ENCODE measurements around the gene SYCP2. TPM values are rescaled to one million over a fixed set of nuclear protein-coding genes. Genes with fewer than 3 reads are reported as not detected.

Gene SYCP2
- total and polyA plus RNA-seq, 4 donors = 1.0 to 6.7 (median 2.5) TPM

GRCh38 chr20:59848182-59848581, 85.3 kb downstream of the SYCP2 start:
- H3K27ac ChIP-seq (ENCODE audit: low read depth in 1 of 2, low read length in 1 of 2) = no peak overlapping the region
- 73 to 79% methylated on average over 2 of the region's 2 CpGs for WGBS, 2 donors
- no peak overlapping the region for H3K4me3 ChIP-seq
- no peaks in the 10 kb centered on the region for H3K27me3 ChIP-seq (ENCODE audit: control insufficient read depth in 3 of 3, insufficient read depth in 3 of 3, low read length in 2 of 3)
- TF ChIP-seq CTCF (IDR thresholded peaks at IDR 0.05; ENCODE audit: control extremely low read depth, extremely low read depth) = no peak
- DNase-seq (no peak), ATAC-seq (ENCODE audit: insufficient read depth, low FRiP score) (no peak)
- H3K9me3 ChIP-seq (ENCODE audit: control insufficient read depth in 4 of 4, insufficient read depth in 3 of 4, low read length in 3 of 4) = no peaks in the 10 kb centered on the region
- H3K36me3 ChIP-seq (ENCODE audit: control insufficient read depth in 4 of 4, insufficient read depth in 4 of 4, low read length in 4 of 4) = peaks cover 0 to 2% (median 0%) of the 10 kb centered on the region in 4 donors
- H3K9ac ChIP-seq (ENCODE audit: insufficient read depth in 1 of 2, low read length in 2 of 2) = no peak overlapping the region
- H3K4me1 ChIP-seq (ENCODE audit: control insufficient read depth in 5 of 5, insufficient read depth in 5 of 5, low read length in 5 of 5) = peaks cover 0 to 3% (median 0%) of the 10 kb centered on the region in 5 donors

- Histone ChIP-seq H3K36me3 (ENCODE audit: control insufficient read depth in 4 of 4, insufficient read depth in 4 of 4, low read length in 4 of 4) (peaks cover 0 to 2% (median 0%) of the 10 kb centered on the region in 4 donors), H3K9ac (ENCODE audit: insufficient read depth in 1 of 2, low read length in 2 of 2) (no peak overlapping the region), H3K4me1 (ENCODE audit: control insufficient read depth in 5 of 5, insufficient read depth in 5 of 5, low read length in 5 of 5) (peaks cover 0 to 3% (median 0%) of the 10 kb centered on the region in 5 donors), H3K27ac (ENCODE audit: low read depth in 1 of 2, low read length in 1 of 2) (no peak overlapping the region), H3K9me3 (ENCODE audit: control insufficient read depth in 4 of 4, insufficient read depth in 3 of 4, low read length in 3 of 4) (no peaks in the 10 kb centered on the region), H3K27me3 (ENCODE audit: control insufficient read depth in 3 of 3, insufficient read depth in 3 of 3, low read length in 2 of 3) (no peaks in the 10 kb centered on the region), H3K4me3 (no peak overlapping the region)
- ATAC-seq (ENCODE audit: insufficient read depth, low FRiP score) = no peak
- no peak for DNase-seq
- 78 to 86% methylated on average over 3 of the region's 3 CpGs for WGBS, 2 donors
- TF ChIP-seq CTCF (IDR thresholded peaks at IDR 0.05; ENCODE audit: control extremely low read depth, extremely low read depth) = no peak
Measured at GRCh38 chr20:59845472-59845871, 88.0 kb downstream of the SYCP2 start.

- TF ChIP-seq CTCF (IDR thresholded peaks at IDR 0.05; ENCODE audit: control extremely low read depth, extremely low read depth) = no peak
- H3K9me3 ChIP-seq (ENCODE audit: control insufficient read depth in 4 of 4, insufficient read depth in 3 of 4, low read length in 3 of 4) = no peaks in the 10 kb centered on the region
- 87 to 89% methylated on average over 5 of the region's 5 CpGs for WGBS, 2 donors
- no peak overlapping the region for H3K4me3 ChIP-seq
- ATAC-seq (ENCODE audit: insufficient read depth, low FRiP score) (no peak), DNase-seq (no peak)
- H3K27ac ChIP-seq (ENCODE audit: low read depth in 1 of 2, low read length in 1 of 2) = peak overlapping the region in 1 of 2 donors; percentile 76
- no peak overlapping the region for H3K9ac ChIP-seq (ENCODE audit: insufficient read depth in 1 of 2, low read length in 2 of 2)
- peaks cover 4 to 25% (median 9%) of the 10 kb centered on the region in 5 donors for H3K4me1 ChIP-seq (ENCODE audit: control insufficient read depth in 5 of 5, insufficient read depth in 5 of 5, low read length in 5 of 5)
- no peaks in the 10 kb centered on the region for H3K36me3 ChIP-seq (ENCODE audit: control insufficient read depth in 4 of 4, insufficient read depth in 4 of 4, low read length in 4 of 4)
- no peaks in the 10 kb centered on the region for H3K27me3 ChIP-seq (ENCODE audit: control insufficient read depth in 3 of 3, insufficient read depth in 3 of 3, low read length in 2 of 3)
Measured at GRCh38 chr20:59839400-59839799, 94.0 kb downstream of the SYCP2 start.
